HEK293 (cell line): ENCODE data around the gene AP3S2.
"Not testable (repeated sequence)": the region's sequence is repeated elsewhere in the genome, so short reads cannot be mapped to it uniquely, and the experiment has no call there.

ENCODE experiments used
- CTCF ChIA-PET: fragments of 350-600 bp; formaldehyde crosslinking; extraction: SDS; loops from one replicate; lab custom pipeline; 2021; ENCODE audit warnings: antibody characterized with exemption; lab: Yijun Ruan, JAX
- POLR2A ChIA-PET: fragments of 300-600 bp; formaldehyde crosslinking; extraction: SDS; loops from one replicate; lab custom pipeline; 2020; ENCODE audit warnings: antibody characterized with exemption, inconsistent platforms; lab: Yijun Ruan, JAX
- H3K27ac ChIP-seq: fragments of 200-500 bp; sonication (Bioruptor generic); 2 replicates; pipeline ENCODE4 v1.5.1; 2014; ENCODE audit warnings: low read depth, low read length, control low read depth, inconsistent platforms; ENCODE audit errors: extremely low read depth
- H3K36me3 ChIP-seq, 2 experiments: fragments of 200-500 bp in 1 of 2; sonication (Bioruptor generic) in 1 of 2; 1 replicate in 1 of 2; 2 replicates in 1 of 2; pipeline ENCODE4 v1.5.1; 2014 to 2017; ENCODE audit warnings: inconsistent platforms in 2 of 2, low read length in 2 of 2; ENCODE audit not compliant: control insufficient read depth in 2 of 2, insufficient read depth in 1 of 2
- H3K4me1 ChIP-seq: fragments of 200-500 bp; sonication (Bioruptor generic); 2 replicates; pipeline ENCODE4 v1.5.1; 2014; ENCODE audit warnings: mild to moderate bottlenecking, low read length, inconsistent platforms; ENCODE audit not compliant: control insufficient read depth, insufficient read depth
- H3K4me3 ChIP-seq: 2 replicates; pipeline ENCODE4 v1.5.1; 2011; ENCODE audit warnings: low read depth, mild to moderate bottlenecking, control low read depth, low read length, moderate library complexity
- H3K9me3 ChIP-seq: fragments of 200-500 bp; sonication (Bioruptor generic); 2 replicates; pipeline ENCODE4 v1.5.1; 2014; ENCODE audit warnings: low read depth, low read length, inconsistent platforms; ENCODE audit not compliant: control insufficient read depth, insufficient read depth
- KLF1 ChIP-seq: fragments of 450-650 bp; formaldehyde crosslinking; IDR thresholded peaks from 2 replicates; pipeline ENCODE4 v1.5.1; 2016; ENCODE audit warnings: missing biosample characterization, missing genetic modification characterization
- SCRT1 ChIP-seq: fragments of 450-650 bp; formaldehyde crosslinking; IDR thresholded peaks from 2 replicates; pipeline ENCODE4 v1.5.1; 2016; ENCODE audit warnings: missing biosample characterization, missing genetic modification characterization, borderline replicate concordance
- SCRT2 ChIP-seq: fragments of 450-650 bp; formaldehyde crosslinking; IDR thresholded peaks from 2 replicates; pipeline ENCODE4 v1.5.1; 2016; ENCODE audit warnings: missing biosample characterization, missing genetic modification characterization
- ZBTB48 ChIP-seq: fragments of 450-650 bp; formaldehyde crosslinking; IDR thresholded peaks from 2 replicates; pipeline ENCODE4 v1.5.1; 2016; ENCODE audit warnings: missing biosample characterization, missing genetic modification characterization
- ZNF114 ChIP-seq: fragments of 450-650 bp; formaldehyde crosslinking; IDR thresholded peaks from 2 replicates; pipeline ENCODE4 v1.5.0; 2017; ENCODE audit warnings: missing biosample characterization, missing genetic modification characterization
- ZNF211 ChIP-seq: fragments of 450-650 bp; formaldehyde crosslinking; IDR thresholded peaks from 2 replicates; pipeline ENCODE4 v1.5.1; 2016; ENCODE audit warnings: low read depth, missing biosample characterization, missing genetic modification characterization
- ZNF292 ChIP-seq: fragments of 450-650 bp; formaldehyde crosslinking; IDR thresholded peaks from 2 replicates; pipeline ENCODE4 v1.5.1; 2016; ENCODE audit warnings: low read depth, missing biosample characterization, missing genetic modification characterization, borderline replicate concordance
- ZNF514 ChIP-seq: fragments of 450-650 bp; formaldehyde crosslinking; IDR thresholded peaks from 2 replicates; pipeline ENCODE4 v1.5.1; 2016; ENCODE audit warnings: missing biosample characterization, missing genetic modification characterization
- ZNF76 ChIP-seq: fragments of 450-650 bp; formaldehyde crosslinking; IDR thresholded peaks from 2 replicates; pipeline ENCODE4; 2016; ENCODE audit warnings: low read depth, missing biosample characterization, missing genetic modification characterization, borderline replicate concordance
- ZNF777 ChIP-seq: fragments of 450-650 bp; formaldehyde crosslinking; IDR thresholded peaks from 2 replicates; pipeline ENCODE4 v1.5.1; 2017; ENCODE audit warnings: missing biosample characterization, missing genetic modification characterization, borderline replicate concordance
- ZNF791 ChIP-seq: fragments of 450-650 bp; formaldehyde crosslinking; IDR thresholded peaks from 2 replicates; pipeline ENCODE4 v1.5.1; 2016; ENCODE audit warnings: missing biosample characterization, missing genetic modification characterization
- TF ChIP-seq, protein P1 (sequence below): fragments of 450-650 bp; formaldehyde crosslinking; IDR thresholded peaks from 2 replicates; pipeline ENCODE4 v1.5.1; 2016; ENCODE audit warnings: missing biosample characterization, missing genetic modification characterization, low read depth
- TF ChIP-seq, protein P2 (sequence below): fragments of 450-650 bp; formaldehyde crosslinking; IDR thresholded peaks from 2 replicates; pipeline ENCODE4 v1.5.1; 2016; ENCODE audit warnings: missing biosample characterization, missing genetic modification characterization, borderline replicate concordance
- TF ChIP-seq, protein P3 (sequence below): sonication (generic); formaldehyde crosslinking; IDR thresholded peaks from 2 replicates; pipeline ENCODE4 v1.8.1; 2022; ENCODE audit warnings: mild to moderate bottlenecking, moderate library complexity, missing genetic modification reagents

AP3S2 gene

DNA sequence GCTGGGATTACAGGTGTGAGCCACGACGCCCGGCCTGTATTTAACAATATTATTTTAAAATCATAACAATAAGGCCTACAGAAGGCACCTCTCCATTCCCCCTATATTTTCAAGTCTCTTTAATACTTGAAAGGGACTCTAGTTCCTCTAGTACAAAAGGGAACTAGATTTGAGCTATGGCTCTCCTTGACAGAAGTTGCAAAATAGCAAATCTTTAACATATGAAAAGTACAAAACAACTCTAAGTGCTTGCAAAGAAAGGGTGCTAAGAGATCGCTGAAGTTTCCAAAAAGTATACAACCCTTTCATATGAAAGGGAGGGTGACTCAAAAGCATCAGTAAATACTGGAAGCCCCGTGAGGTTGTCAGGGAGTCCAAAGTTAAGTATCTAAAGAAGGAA lies 23.8 kb downstream of the AP3S2 start:
- Histone ChIP-seq H3K4me1 (no peaks in the 10 kb centered on the region), H3K4me3 (no peak overlapping the region), H3K36me3 (peaks cover 46 to 50% of the 10 kb centered on the region in 2 experiments), H3K27ac (no peak overlapping the region), H3K9me3 (no peaks in the 10 kb centered on the region)
- TF ChIP-seq ZNF292 (tag by site-specific recombination) (no peak), ZNF777 (tag by site-specific recombination) (no peak)
- CTCF ChIA-PET: interaction anchor here (0.8 kb wide), 1 partner anchor 110 kb away, joined by 3 read pairs; no protein-coding TSS in a partner anchor
- POLR2A ChIA-PET: no interaction called here

DNA sequence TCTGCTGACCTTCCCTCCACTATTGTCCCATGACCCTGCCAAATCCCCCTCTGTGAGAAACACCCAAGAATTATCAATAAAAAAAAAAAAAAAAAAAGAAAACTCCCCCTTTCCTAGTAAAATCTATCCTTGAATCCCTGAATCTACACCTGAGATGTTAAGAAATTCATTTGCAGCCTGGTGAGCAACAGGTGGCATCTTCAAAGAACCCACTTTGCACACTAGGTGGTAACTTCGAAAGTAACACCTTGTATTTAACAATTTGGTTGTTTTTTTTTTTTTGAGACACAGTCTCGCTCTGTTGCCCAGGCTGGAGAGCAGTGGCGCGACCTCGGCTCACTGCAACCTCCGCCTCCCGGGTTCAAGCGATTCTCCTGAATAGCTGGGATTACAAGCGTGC lies 24.3 kb downstream of the AP3S2 start:
- CTCF ChIA-PET: interaction anchor here (0.6 to 0.8 kb wide), 2 partner anchors 108 to 109 kb away, joined by 3 read pairs; no protein-coding TSS in a partner anchor
- H3K9me3 ChIP-seq, H3K4me1 ChIP-seq: not testable (repeated sequence)
- TF ChIP-seq SCRT2 (tag by site-specific recombination) (peak; percentile 70), SCRT1 (tag by site-specific recombination) (peak; percentile 72; the same call in 1 of the 2 replicates)
- TF ChIP-seq, all 188 proteins: peak for 2; not testable (repeated sequence) for 186
- H3K36me3 ChIP-seq: peaks cover 48 to 50% of the 10 kb centered on the region in 2 experiments
- H3K27ac ChIP-seq, POLR2A ChIA-PET, H3K4me3 ChIP-seq: not testable (repeated sequence)

DNA sequence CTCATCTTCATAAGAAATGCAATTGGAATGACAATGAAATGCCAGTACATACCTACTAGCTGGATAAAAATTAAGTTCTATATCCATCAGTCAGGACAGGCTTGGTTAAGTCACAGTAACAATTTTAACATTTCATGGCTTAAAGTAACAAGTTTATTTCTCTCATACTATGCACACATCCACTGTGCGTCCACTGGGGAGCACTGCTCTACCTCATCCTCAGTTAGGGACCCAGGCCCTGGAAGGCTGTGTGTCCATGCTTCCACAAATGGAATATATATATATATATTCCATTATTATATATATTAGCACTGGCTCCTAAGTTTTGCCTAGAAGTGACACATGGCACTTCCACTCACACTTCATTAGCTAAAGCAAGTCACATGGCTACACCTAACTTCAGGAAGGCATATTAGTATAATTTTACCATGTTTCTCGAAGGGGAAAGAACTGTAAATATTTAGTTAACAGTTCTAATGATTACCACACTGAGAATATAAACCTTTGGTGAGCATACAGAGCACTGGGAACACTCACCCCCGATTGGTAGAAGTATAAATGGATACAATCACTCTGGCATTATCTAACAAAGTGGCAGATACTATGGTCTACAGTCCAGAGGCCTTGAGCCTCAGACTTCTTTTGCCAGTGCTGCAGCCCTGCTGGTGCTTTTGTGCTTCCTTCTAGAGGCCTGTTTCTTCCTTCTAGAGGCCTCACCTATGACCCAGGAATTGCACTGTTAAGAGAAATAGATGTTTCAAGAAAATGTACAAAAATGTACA lies 28.6 kb downstream of the AP3S2 start:
- H3K4me1 ChIP-seq: no peaks in the 10 kb centered on the region
- H3K9me3 ChIP-seq: no peaks in the 10 kb centered on the region
- ChIA-PET CTCF (interaction anchor here (0.5 to 3.9 kb wide), 7 partner anchors 10 to 129 kb away, joined by 3 to 45 read pairs (median 3); no protein-coding TSS in a partner anchor), POLR2A (no interaction called here)
- H3K4me3 ChIP-seq: no peak overlapping the region
- no peak overlapping the region for H3K27ac ChIP-seq
- H3K36me3 ChIP-seq: peaks cover 41 to 53% of the 10 kb centered on the region in 2 experiments
- TF ChIP-seq ZNF514 (tag by site-specific recombination): no peak
- TF ChIP-seq, protein P1, sequence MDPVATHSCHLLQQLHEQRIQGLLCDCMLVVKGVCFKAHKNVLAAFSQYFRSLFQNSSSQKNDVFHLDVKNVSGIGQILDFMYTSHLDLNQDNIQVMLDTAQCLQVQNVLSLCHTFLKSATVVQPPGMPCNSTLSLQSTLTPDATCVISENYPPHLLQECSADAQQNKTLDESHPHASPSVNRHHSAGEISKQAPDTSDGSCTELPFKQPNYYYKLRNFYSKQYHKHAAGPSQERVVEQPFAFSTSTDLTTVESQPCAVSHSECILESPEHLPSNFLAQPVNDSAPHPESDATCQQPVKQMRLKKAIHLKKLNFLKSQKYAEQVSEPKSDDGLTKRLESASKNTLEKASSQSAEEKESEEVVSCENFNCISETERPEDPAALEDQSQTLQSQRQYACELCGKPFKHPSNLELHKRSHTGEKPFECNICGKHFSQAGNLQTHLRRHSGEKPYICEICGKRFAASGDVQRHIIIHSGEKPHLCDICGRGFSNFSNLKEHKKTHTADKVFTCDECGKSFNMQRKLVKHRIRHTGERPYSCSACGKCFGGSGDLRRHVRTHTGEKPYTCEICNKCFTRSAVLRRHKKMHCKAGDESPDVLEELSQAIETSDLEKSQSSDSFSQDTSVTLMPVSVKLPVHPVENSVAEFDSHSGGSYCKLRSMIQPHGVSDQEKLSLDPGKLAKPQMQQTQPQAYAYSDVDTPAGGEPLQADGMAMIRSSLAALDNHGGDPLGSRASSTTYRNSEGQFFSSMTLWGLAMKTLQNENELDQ: no peak
- no peak for TF ChIP-seq ZBTB48 (tag by site-specific recombination)
- TF ChIP-seq ZNF114 (tag by site-specific recombination): no peak
- no peak for TF ChIP-seq SCRT1 (tag by site-specific recombination)
- no peak for TF ChIP-seq ZNF211 (tag by site-specific recombination)
- no peak for TF ChIP-seq KLF1
- no peak for TF ChIP-seq ZNF76 (tag by site-specific recombination)
- TF ChIP-seq, protein P2, sequence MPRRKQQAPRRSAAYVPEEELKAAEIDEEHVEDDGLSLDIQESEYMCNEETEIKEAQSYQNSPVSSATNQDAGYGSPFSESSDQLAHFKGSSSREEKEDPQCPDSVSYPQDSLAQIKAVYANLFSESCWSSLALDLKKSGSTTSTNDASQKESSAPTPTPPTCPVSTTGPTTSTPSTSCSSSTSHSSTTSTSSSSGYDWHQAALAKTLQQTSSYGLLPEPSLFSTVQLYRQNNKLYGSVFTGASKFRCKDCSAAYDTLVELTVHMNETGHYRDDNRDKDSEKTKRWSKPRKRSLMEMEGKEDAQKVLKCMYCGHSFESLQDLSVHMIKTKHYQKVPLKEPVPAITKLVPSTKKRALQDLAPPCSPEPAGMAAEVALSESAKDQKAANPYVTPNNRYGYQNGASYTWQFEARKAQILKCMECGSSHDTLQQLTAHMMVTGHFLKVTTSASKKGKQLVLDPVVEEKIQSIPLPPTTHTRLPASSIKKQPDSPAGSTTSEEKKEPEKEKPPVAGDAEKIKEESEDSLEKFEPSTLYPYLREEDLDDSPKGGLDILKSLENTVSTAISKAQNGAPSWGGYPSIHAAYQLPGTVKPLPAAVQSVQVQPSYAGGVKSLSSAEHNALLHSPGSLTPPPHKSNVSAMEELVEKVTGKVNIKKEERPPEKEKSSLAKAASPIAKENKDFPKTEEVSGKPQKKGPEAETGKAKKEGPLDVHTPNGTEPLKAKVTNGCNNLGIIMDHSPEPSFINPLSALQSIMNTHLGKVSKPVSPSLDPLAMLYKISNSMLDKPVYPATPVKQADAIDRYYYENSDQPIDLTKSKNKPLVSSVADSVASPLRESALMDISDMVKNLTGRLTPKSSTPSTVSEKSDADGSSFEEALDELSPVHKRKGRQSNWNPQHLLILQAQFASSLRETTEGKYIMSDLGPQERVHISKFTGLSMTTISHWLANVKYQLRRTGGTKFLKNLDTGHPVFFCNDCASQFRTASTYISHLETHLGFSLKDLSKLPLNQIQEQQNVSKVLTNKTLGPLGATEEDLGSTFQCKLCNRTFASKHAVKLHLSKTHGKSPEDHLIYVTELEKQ (tag by site-specific recombination): no peak
- TF ChIP-seq, protein P3, sequence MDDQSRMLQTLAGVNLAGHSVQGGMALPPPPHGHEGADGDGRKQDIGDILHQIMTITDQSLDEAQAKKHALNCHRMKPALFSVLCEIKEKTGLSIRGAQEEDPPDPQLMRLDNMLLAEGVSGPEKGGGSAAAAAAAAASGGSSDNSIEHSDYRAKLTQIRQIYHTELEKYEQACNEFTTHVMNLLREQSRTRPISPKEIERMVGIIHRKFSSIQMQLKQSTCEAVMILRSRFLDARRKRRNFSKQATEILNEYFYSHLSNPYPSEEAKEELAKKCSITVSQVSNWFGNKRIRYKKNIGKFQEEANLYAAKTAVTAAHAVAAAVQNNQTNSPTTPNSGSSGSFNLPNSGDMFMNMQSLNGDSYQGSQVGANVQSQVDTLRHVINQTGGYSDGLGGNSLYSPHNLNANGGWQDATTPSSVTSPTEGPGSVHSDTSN (CRISPR knock-in tag): no peak
- no peak for TF ChIP-seq ZNF791 (tag by site-specific recombination)
